ENCODE results near the gene PTRHD1. TPM values are rescaled to one million over a fixed set of nuclear protein-coding genes. Genes with fewer than 3 reads are reported as not detected.

Gene PTRHD1
- total RNA-seq, 2 donors from 2014 or later: 13.7 to 14.2 TPM

DNA sequence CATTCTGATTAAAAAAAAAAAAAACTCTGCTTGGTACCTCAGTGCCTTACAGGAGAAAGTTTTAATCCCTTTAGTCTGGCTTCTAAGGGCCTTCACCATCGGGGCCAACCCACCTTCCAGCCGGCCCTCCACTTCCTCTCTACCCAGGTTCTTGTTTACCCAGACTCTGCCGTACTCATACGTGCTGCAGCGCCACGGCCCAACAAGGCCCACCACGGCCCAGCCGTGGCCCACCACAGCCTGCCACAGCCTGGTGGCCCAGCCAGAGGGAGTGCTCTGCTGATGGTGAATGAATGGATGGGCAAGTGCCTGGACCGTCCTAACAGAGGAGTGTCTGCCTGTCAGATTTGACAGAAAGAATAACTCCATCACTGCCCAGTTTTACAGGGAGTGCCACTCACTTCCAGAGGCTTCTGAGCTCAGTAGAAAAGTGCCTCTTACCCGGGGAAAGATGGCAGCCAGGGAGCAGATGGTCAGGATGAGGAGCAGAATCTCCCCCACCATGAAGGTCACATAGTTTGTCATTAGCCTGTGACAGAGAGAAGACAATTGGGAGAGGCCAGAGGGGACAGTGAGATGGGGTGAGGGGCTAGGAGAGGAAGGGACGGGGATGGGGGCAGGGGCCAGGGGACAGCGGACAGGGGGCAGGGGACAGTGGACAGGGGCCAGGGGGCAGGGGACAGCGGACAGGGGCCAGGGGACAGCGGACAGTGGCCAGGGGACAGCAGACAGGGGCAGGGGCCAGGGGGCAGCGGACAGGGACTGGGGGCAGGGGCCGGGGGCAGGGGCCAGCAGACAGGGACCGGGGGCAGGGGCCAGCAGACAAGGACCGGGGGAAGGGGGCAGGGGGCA, 38.3 kb upstream of the PTRHD1 start:
- intact Hi-C loops (cut with DNase I): no loop called here
- DNase-seq (ENCODE audit: low spot score): peak; percentile 70

DNA sequence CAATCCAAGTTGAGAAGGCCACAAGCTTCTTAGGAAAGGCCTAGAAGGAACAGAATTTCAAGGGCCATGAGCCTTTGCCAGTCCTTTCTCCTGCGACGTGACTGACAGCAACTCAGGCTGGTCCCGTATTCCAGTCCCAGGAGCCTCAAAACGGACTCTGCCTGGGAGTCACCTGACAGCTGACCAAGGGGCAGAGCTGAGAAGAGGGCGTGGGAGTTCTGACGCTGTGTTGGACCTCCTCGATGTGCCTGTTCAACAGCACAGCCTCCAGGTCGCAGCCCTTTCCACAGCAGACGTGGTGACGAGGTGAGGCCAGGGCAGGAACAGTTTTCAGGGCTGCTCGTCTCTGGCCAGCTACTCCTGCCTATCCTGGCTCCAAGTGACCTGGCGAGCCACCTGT, 37.6 kb upstream of the PTRHD1 start:
- intact Hi-C loops (cut with DNase I): no loop called here
- DNase-seq (ENCODE audit: low spot score): peak; percentile 45

DNA sequence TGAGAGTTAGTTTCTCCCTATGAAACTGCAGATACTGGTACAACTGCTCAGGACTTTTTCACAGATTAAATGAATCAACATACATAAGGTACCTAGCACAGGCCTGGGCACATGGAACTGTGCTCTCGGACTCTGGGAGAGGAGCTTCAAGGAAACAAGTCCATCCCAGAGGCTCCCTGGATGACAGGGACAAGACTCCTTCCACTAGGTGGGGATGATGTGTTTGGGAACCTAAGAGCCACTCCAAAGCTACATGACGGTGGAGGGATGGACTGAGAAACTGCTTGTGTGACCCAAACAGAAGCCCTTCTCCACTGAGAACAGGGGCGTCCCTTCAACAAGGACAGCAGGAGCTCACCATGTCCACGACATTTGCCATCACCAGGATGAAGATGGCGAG, 37.2 kb upstream of the PTRHD1 start:
- no peak for DNase-seq (ENCODE audit: low spot score)
- intact Hi-C loops (cut with DNase I): no loop called here

DNA sequence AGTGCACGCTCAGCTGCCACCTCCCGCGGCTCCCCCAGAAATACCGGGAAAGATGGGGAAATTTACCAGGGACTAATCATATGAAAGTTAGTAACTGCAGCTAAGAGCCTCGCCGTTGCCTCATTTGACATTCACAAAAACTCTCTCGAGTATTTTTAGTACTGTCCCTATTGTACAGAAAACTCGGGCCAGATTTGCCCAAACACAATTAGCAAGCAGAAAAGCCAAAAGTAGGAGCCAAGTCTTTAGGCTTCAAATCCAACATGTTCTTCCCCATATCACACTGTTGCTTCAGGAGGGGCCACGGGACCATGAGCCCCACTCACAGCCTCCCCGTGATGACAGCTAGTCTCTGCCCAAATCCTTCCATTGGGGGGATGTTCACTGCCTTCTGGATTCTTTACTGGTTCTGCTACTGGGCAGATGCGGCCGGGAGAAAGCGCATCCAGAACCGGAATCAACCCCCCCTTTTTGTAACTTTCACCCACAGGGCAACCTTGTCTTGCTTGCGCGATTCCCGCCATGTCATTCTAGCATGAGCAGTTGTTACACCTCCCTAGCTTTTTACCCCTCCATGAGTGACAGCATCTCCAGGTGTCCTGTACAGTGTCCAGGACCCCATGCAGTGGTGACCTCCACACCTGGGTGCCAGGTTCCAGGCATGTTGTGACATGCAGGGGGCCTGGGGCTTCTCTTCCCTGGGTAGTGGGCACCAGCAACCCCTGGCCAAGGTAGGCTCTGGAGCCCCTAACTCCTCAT, 35.2 kb upstream of the PTRHD1 start:
- peak; percentile 80 for DNase-seq (ENCODE audit: low spot score)

DNA sequence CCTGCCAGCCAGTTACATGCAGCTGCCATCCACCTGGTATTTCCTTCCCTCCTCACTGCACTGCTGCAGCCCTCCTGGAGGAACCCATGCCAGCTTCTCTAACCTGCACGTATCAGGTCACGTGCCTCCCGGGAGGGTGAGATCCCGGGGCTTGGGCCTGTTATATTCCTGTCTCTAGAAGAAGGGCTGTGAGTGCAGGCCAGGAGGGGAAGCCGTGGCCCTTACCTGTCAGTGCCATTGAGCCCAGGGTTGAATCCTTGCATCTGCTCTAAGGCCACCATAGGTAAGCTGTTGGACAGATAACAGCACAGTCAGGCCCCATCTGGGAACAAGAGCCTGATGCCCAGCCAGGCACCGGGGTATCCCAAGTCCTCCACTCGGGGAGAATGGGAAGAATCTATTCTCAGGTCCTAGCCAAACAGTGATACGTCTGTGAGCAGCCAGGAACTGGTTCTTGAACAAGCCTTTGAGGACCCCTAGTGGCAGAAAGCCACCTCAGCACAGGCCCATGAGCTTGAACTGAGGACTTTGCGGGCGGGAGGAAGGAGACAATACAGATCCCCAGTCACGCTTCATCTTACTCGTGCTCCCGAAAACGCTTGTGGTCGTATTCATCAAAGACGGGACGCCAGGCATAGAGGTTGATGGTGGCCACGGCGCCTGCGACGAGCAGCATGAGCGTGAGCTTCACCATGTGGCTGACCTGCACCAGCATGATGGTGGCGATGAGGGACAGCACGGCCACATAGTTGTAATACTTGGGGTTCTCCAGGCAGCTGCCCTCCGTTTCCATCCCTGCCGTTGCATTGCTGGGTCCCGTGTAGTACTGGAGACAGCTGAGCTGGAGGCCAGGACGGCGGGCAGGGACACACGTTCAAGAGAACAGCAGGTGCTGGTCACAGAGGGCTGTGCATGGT, 34.4 kb upstream of the PTRHD1 start:
- intact Hi-C loops (cut with DNase I): loop anchor here (5.0 kb wide), 2 partner anchors 410 to 415 kb away; no protein-coding TSS in a partner anchor
- DNase-seq (ENCODE audit: low spot score): peak; percentile 90

More for the DNA sequence above, 35.2 kb upstream of the PTRHD1 start:
- intact Hi-C loops (cut with DNase I): loop anchor here (5.0 kb wide), 2 partner anchors 411 to 416 kb away; no protein-coding TSS in a partner anchor

DNA sequence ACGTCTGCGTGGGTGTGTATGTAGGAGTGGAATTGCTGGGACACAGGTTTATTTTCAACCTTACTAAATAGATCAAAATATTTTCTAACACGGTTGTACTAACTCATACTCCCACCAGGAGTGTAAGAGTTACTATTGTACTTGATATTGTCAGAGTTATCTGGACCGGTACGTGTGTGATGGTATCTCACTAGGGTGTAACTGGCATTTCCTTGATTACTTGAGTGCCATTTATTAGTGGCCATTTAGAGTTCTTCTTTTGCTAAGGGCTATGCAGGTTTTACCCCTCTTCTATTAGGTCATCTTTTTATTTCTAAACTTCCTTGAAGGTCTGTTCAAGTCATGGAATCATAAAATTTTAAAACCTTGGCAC, 33.6 kb upstream of the PTRHD1 start:
- no peak for DNase-seq (ENCODE audit: low spot score)
- intact Hi-C loops (cut with DNase I): loop anchor here (5.0 kb wide), 2 partner anchors 409 to 414 kb away; no protein-coding TSS in a partner anchor

DNA sequence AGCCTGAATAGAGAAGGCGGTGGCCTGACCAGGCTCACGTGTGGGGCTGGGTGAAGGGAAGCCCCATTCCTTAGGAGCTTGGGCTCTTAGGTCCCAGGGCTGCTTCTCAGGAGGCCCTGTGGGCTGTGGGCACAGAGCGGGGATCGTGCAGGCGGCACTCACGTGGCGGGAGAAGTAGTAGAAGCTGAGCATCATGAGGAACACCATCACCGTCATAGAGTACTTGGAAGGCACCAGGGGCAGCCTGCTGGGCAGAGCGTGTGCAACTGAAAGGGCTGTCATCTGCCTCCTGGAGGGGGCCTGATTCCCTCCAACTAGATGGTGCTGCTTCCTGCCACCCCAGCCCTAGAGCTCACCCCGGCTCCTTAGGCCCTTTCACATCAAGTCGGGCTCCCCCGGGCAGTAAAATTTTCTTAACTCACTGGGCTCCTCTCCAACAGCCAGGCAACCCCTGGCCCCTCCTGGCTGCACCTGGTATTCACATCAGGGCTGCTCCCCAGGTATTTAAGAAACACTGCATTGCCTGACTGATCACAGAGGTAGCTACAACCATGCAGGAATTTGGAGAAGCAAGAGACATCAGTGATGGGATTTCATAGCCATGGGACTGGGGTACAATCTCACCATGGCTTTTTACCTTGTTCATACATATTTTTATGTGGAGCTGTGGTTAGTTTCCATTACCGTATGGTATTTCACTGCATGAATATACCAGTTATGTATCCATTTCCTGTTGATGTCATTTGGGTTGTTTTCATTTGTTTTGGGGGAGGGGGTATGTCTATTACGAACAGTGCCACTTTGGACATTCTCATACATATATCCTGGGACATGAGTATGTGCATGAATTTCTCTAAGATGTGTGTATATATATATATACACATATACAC, 32.9 kb upstream of the PTRHD1 start:
- intact Hi-C loops (cut with DNase I): loop anchor here (5.0 kb wide), 2 partner anchors 409 to 414 kb away; no protein-coding TSS in a partner anchor
- DNase-seq (ENCODE audit: low spot score): no peak

DNA sequence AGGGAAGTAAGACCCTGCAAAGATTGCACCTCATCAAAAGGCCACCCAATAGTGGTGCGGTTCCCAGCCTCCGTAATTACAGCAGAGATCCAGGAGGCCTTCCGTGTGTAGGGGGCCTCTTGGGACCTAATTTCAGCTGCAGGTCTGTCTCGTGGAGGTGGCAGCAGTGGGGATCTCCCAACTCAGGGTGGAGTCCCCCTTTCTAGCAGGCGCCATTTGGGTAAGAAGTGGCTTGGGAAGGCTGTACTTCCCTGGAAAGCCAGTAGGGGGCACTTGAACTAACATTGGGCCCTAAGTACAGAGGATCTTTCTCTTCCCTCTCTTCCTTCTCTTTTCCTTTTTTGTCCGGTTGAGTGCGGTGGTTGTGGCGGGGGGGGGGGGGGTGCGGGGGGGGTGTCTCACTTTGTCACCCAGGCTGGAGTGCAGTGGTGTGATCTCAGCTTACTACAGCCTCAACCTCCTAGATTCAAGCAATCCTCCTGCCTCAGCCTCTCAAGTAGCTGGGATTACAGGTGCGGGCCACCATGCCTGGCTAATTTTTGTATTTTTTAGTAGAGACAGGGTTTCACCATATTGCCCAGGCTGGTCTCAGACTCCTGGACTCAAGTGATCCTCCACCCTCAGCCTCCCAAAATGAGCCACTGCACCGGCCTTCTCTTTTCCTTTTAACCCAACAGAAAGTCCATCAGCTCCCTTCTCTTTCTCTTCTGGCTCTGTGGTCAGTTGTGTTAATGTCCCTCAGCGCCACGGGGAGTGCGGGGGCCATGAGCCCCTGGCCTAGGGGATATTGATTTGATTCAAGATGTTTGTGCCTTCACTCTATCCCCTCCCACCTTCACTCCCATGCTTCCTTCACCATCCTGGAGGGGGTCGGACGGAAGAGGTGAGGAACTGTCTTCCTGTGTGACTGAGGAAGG, 32.0 kb upstream of the PTRHD1 start:
- no peak for DNase-seq (ENCODE audit: low spot score)
- intact Hi-C loops (cut with DNase I): loop anchor here (5.0 kb wide), 2 partner anchors 408 to 413 kb away; no protein-coding TSS in a partner anchor

DNA sequence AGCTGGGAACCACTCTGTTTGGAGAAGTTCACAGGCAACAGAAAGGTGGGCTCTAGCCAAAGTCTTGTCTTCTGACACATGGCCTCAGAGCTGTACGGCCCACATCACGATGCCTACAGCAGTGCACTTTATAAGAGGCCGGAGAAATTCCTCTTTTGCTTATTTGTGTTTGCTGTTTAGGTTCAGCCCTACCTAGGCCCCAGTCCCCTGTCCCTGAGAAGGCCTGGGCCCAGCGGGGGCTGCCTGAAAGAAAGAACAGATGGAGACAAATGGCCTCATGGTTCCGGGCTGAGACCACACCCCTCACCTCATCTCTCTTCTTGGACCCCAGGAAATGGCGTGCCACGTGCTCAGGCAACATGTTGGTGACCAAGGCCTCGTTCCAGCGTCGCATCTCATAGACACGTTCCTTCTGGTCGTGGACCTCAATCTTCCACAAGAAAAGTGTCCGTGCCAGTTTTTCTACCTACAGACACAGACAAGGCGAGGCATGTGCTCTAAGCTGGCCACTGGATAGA, 30.9 kb upstream of the PTRHD1 start:
- DNase-seq (ENCODE audit: low spot score): no peak
- intact Hi-C loops (cut with DNase I): no loop called here

DNA sequence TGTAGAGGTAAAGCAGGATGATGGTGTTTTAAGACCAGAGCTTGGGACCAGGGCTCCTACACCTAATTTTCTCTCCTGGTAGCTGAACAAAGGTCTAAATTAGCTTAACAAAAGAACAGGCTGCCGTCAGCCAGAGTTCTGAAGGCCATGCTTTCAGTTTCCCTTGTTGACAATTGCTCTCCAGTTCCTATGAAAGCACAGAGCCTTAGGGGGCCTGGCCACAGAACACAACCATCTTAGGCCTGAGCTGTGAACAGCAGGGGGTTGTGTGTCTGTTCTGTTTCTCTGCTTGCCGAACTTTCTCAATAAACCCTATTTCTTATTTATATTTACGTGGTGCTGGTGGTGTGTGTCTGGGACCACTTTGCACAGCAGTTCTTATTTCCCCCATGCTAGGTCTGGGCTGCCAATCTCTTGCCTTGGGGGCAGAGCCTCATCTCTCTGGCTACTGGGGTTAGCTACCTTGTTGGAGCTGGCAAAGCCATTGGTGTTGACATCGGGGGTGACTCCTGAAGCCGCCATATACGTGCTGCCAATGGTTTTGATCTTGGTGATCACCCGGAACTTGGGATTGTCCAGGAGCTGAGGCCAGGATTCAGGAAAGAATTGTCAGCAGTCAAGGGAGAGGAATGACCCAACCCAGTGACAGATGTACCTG, 29.0 kb upstream of the PTRHD1 start:
- DNase-seq (ENCODE audit: low spot score): no peak
- intact Hi-C loops (cut with DNase I): no loop called here

DNA sequence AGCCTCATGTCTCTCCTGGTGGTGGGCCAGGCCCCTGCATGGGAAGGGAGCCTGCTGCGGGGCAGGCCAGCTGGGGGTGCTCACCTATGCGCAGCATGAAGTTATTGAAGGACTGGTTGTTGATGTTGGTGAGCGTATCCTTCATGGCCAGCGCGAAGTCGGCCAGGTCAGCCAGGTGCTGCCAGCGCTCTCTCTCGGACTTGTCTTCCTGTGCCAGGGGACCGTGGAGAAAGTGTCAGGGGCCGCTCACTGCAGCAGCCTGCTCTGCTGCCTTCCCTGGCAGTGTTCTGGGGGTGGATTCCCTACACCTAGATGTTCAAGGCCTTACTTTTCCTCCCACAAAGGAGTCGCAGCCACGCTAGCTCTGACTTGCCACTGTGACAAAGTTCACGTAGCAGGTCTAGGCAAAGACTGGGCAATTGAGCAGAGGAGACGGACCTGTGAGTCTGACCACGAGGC, 28.3 kb upstream of the PTRHD1 start:
- intact Hi-C loops (cut with DNase I): no loop called here
- DNase-seq (ENCODE audit: low spot score): no peak

DNA sequence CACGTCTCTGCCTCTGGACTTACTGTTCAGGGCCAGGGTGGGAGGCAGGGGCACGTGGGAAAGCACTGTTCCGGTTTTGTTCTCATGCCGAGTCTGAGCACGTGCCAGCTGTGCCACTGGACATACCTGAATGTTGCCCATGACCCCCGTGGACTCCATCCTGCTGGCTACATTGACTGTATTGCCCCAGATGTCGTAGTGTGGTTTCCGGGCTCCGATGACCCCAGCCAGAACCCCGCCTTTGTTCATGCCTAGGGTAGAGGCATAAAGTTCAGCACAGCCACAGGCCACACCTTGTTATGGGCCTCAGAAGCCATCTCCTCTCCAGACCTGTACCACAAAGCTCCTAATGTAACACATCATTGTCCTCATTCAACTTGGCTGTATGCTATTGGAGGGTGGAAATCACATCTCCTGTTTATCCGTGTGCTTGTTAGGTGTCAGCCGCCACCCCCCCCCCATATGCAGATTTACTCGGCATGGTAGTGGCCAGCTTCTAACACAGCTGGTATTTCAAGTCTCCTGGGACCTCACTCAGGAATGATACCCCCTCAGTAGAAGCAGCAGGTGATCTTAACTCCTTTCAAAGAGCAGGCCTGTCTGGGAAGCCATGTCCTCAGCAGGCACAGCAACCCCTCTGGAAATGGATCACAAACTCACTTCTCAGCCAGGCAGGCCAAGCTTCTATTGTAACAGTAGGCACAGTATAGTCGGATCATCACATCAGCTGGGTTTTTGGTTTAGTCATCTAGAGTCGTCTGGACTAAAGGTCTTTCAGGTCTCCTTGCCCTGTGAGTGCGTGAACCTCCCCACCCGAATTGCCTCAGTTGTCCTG, 27.6 kb upstream of the PTRHD1 start:
- DNase-seq (ENCODE audit: low spot score): peak; percentile 54
- intact Hi-C loops (cut with DNase I): no loop called here

DNA sequence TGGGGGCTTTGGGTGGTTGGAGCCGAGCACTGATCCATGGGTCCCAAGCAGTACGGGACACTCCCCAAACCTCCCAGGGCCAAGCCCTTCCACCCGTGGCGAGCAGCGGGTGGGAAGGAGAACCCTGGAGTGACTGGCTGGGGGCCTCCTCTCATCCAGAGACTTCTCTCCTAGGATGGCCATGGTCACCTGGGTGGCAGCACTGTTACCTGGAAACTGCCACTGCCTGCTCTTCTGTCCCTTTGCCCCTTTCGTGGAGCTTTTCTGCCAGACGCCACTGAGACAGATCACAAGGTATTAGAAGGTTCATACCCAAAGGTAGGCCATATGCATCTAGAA, 27.0 kb upstream of the PTRHD1 start:
- intact Hi-C loops (cut with DNase I): no loop called here
- DNase-seq (ENCODE audit: low spot score): no peak

DNA sequence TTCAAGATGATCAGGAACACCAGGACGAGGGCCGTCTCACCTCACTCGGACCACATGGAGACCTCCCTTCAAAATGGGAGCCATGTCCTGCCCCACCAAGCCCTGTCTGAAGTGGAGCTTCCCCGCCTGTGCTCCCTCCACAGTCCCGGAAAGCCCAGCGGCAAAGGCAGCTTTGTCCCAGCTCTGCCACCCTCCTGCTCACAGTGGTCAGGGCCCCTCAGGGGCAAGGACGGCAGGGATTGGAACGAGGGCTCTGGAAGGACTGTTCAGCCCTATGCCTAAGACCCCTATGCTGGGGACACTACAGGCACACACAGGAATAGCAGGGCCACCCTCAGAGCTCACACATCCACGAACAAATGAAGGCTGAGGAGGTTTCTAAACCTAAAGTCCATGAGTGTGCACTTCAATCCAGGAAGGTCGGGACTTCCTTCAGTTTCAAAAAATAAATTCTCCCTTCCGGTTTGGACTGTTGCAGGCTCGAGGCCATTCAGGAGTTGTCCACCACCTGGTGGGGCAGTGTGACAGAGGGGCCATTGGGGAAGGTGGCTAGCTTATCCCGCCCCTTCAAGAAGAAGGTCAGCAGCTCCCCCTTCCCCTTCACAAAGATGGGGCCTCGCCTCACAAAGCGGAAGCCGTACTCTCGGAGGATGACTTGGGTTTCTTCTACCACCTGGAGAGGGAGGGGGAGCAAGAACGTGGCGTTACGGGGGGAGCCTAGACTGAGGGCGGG, 26.4 kb upstream of the PTRHD1 start:
- intact Hi-C loops (cut with DNase I): no loop called here
- peak; percentile 72 for DNase-seq (ENCODE audit: low spot score)

DNA sequence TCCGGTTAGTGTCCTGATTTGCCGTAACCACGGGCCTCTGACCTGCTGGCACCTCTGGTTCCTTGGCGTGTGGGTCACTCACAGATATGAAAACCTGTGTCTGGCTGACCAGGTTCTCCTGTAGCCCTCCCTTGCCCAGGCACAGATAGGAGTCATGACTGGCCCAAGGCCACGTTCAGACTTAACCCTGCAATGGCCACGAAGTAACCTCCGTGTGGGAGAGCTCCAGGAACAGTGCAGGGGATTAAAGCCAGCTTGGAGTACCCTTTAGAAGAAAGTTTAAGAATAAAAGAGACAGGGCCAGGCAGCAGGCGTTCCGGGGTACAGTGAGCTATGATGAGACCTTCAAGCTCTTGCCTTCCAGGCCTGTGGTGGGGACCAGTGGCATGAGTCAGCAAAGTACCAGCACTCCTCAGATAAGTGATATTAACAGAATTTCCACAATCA, 25.6 kb upstream of the PTRHD1 start:
- intact Hi-C loops (cut with DNase I): no loop called here
- DNase-seq (ENCODE audit: low spot score): peak; percentile 36
